H1 (cell line): ENCODE results near the gene FICD. TPM values are rescaled to one million over a fixed set of nuclear protein-coding genes. Genes with fewer than 3 reads are reported as not detected.

Source experiments
- BCL11A ChIP-seq, 2 experiments: IDR thresholded peaks; one replicate each; pipeline ENCODE4 v1.6.1; 2011; ENCODE audit warnings: low read depth in 2 of 2, low read length in 2 of 2, mild to moderate bottlenecking in 2 of 2
- CHD1 ChIP-seq: IDR thresholded peaks from 2 replicates; pipeline ENCODE4 v1.6.1; 2012; ENCODE audit warnings: low read depth, low read length, improper control_type of control experiment
- EP300 ChIP-seq, 2 experiments: IDR thresholded peaks; 1 replicate in 1 of 2; 2 replicates in 1 of 2; pipeline ENCODE4 v1.6.1; 2011 to 2012; ENCODE audit warnings: low read depth in 2 of 2, low read length in 2 of 2, mild to moderate bottlenecking in 2 of 2, borderline replicate concordance in 1 of 2, inconsistent platforms in 1 of 2, moderate library complexity in 1 of 2
- EZH2 ChIP-seq: fragments of 200-600 bp; sonication (generic); IDR thresholded peaks from 2 replicates; pipeline ENCODE4 v1.7.1; 2012; ENCODE audit warnings: low read depth, mild to moderate bottlenecking, moderate library complexity, low read length, inconsistent platforms; ENCODE audit not compliant: severe bottlenecking
- HDAC2 ChIP-seq, 2 experiments: fragments of 300-600 bp in 1 of 2; sonication (generic) in 1 of 2; IDR thresholded peaks; 2 replicates each; pipeline ENCODE4 v1.6.1; 2011 to 2012; ENCODE audit warnings: low read depth in 2 of 2, low read length in 2 of 2, mild to moderate bottlenecking in 2 of 2, moderate library complexity in 2 of 2, borderline replicate concordance in 1 of 2, inconsistent platforms in 1 of 2
- MAFK ChIP-seq: IDR thresholded peaks from 2 replicates; pipeline ENCODE4 v1.6.1; 2012; ENCODE audit warnings: low read depth, mild to moderate bottlenecking, improper control_type of control experiment, low read length
- RBBP5 ChIP-seq: IDR thresholded peaks from 2 replicates; pipeline ENCODE4 v1.7.1; 2012; ENCODE audit warnings: low read depth, mild to moderate bottlenecking, inconsistent platforms, low read length, moderate library complexity, borderline replicate concordance
- RXRA ChIP-seq: IDR thresholded peaks from 2 replicates; pipeline ENCODE4 v1.6.1; 2011; ENCODE audit warnings: low read depth, mild to moderate bottlenecking, low read length, moderate library complexity; ENCODE audit not compliant: insufficient read depth
- polyA plus RNA-seq, 7 experiments: library from polyadenylated mRNA; depleted of rRNA in 3 of 7; stranded (reverse) in 5 of 7; unstranded in 2 of 7; fragments of >200 nt in 5 of 7; fragments of 200-250 nt in 2 of 7; gene quantifications; 1 replicate in 5 of 7; 2 replicates in 1 of 7; 4 replicates in 1 of 7; pipeline versions ENCODE4 v1.2.1 to v1.2.3, GENCODE V29; 2011 to 2013; ENCODE audit warnings: missing spikeins in 2 of 7, mixed read lengths in 2 of 7
- total RNA-seq: library from RNA; stranded (reverse); fragmentation: NEBNext Ultra II Directional; extraction: Animal tissue kit (Norgen Biotek cat#: 25700); gene quantifications from 2 replicates; pipeline ENCODE4 v1.2.1, GENCODE V29; 2021

FICD gene
- total and polyA plus RNA-seq, 2 of the 8 experiments (the other 6 are each of a cell fraction or from before 2014, with no cell fraction given), result 2.2 to 6.0 TPM

DNA sequence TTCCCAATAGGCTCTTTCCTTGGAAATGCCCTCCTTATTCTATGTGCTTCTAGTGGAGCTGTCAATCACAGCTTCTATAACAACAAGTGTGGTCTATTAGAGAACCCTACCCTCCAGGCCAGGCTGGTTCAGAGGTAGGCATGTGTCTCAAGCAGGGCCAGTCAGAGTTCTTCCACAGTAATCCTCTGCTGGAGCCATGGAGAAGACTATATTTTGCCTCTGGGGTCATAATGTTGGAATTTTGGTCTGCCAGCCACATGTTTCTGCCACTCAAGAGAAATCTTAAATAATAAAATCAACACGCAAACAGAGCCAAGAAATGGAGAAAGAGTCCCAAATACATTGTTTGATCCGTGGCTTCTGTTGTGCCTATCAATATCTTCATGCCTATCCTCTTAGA is 23.8 kb upstream of the FICD start (continued):
- TF ChIP-seq EZH2 (no peak), RXRA (no peak), EP300 (IDR thresholded peaks at IDR 0.05; ENCODE audit: borderline replicate concordance in 1 of 2, low read depth in 2 of 2, low read length in 2 of 2) (no peak), HDAC2 (IDR thresholded peaks at IDR 0.05; ENCODE audit: borderline replicate concordance in 1 of 2, low read depth in 2 of 2, low read length in 2 of 2) (no peak), BCL11A (IDR thresholded peaks at IDR 0.05; ENCODE audit: low read depth in 2 of 2, low read length in 2 of 2) (no peak), CHD1 (no peak), MAFK (no peak), RBBP5 (no peak)
